Neural cell (in vitro differentiated cells): Measurements from ENCODE around the gene PTBP2.

ENCODE experiments used
- EP300 ChIP-seq: fragments of 450-650 bp; conservative IDR thresholded peaks from 2 replicates; pipeline ENCODE4 v1.6.1; 2014; ENCODE audit warnings: antibody characterized with exemption, mild to moderate bottlenecking, moderate library complexity; ENCODE audit not compliant: poor library complexity, severe bottlenecking
- EZH2 ChIP-seq: fragments of 200-600, 300-800 bp; shearing (Covaris generic), sonication (generic); IDR thresholded peaks from 2 replicates; pipeline ENCODE4 v1.6.1; 2014; ENCODE audit warnings: antibody characterized with exemption, low read length, borderline replicate concordance, mild to moderate bottlenecking; ENCODE audit not compliant: insufficient read depth, poor library complexity, severe bottlenecking
- POLR2AphosphoS5 ChIP-seq: IDR thresholded peaks from 2 replicates; pipeline ENCODE4 v1.6.1; 2012
- RAD21 ChIP-seq: fragments of 450-650 bp; conservative IDR thresholded peaks from 2 replicates; pipeline ENCODE4 v1.6.1; 2014; ENCODE audit warnings: antibody characterized with exemption, mild to moderate bottlenecking, moderate library complexity
- TAF1 ChIP-seq: IDR thresholded peaks from 2 replicates; pipeline ENCODE4 v1.6.1; 2012; ENCODE audit warnings: low read depth
- TF ChIP-seq, protein P1 (sequence below): fragments of 450-650 bp; IDR thresholded peaks from 2 replicates; pipeline ENCODE4 v1.5.1; 2014; ENCODE audit warnings: antibody characterized with exemption, mild to moderate bottlenecking, moderate library complexity; ENCODE audit not compliant: poor library complexity, severe bottlenecking

DNA sequence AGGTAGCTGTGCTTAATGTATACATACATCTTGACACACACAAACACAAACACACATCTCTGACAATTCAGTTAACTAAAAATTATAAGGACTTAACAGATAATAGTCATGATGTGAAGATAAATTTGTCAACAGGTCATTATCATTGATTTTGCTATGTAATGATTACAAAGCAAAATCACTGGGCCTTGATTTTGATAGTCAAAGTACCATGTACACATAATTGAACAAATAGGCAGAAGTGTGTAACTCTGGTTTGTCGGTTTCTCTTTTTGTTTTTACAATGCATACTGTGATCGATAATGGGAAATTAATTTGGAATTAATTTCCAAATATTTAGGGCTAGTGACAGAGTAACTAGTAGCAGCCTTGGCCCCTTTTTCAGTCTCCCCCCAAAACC, 30.8 kb downstream of the PTBP2 start:
- TF ChIP-seq EP300 (no peak), EZH2 (no peak), POLR2AphosphoS5 (no peak), RAD21 (no peak), TAF1 (no peak)
- TF ChIP-seq, protein P1, sequence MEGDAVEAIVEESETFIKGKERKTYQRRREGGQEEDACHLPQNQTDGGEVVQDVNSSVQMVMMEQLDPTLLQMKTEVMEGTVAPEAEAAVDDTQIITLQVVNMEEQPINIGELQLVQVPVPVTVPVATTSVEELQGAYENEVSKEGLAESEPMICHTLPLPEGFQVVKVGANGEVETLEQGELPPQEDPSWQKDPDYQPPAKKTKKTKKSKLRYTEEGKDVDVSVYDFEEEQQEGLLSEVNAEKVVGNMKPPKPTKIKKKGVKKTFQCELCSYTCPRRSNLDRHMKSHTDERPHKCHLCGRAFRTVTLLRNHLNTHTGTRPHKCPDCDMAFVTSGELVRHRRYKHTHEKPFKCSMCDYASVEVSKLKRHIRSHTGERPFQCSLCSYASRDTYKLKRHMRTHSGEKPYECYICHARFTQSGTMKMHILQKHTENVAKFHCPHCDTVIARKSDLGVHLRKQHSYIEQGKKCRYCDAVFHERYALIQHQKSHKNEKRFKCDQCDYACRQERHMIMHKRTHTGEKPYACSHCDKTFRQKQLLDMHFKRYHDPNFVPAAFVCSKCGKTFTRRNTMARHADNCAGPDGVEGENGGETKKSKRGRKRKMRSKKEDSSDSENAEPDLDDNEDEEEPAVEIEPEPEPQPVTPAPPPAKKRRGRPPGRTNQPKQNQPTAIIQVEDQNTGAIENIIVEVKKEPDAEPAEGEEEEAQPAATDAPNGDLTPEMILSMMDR, result no peak
